Measurements from ENCODE around the gene SLC38A8.

DNA sequence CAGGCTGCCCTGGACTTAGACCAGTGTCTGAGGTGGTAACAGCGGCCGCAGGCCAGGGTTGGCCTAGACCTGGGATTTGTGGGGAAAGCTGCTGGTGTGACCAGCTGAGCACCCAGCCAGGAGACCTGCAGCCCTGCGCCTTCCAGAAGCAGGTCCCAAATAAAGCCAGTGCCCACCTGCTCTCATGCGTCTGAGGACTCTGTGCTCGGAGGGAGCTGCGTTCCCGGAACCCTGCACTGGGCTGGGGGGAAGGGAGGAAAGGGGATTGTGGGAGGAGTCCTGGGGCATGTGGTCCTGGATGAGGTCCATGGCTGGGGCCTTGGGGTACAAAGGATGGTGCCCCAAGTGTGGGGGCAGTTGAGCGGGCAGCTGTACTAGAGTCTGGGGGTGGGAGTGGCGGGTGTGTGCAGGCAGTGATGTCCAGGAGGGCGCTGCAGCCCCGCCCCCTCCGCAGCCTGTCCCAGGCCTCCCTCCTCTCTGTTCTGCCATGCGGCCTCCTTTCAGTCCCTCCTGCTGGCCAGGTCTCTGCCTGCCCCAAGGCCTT lies 76.4 kb downstream of the SLC38A8 start:
- TF ChIP-seq, protein P1, sequence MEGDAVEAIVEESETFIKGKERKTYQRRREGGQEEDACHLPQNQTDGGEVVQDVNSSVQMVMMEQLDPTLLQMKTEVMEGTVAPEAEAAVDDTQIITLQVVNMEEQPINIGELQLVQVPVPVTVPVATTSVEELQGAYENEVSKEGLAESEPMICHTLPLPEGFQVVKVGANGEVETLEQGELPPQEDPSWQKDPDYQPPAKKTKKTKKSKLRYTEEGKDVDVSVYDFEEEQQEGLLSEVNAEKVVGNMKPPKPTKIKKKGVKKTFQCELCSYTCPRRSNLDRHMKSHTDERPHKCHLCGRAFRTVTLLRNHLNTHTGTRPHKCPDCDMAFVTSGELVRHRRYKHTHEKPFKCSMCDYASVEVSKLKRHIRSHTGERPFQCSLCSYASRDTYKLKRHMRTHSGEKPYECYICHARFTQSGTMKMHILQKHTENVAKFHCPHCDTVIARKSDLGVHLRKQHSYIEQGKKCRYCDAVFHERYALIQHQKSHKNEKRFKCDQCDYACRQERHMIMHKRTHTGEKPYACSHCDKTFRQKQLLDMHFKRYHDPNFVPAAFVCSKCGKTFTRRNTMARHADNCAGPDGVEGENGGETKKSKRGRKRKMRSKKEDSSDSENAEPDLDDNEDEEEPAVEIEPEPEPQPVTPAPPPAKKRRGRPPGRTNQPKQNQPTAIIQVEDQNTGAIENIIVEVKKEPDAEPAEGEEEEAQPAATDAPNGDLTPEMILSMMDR (IDR thresholded peaks at IDR 0.05): no peak
- TF ChIP-seq POLR2A (IDR thresholded peaks at IDR 0.05): no peak

Measured in lower leg skin (tissue), 3 donors.